Astrocyte of the hippocampus (primary cell): ENCODE measurements around the gene CCDC157.
"Not testable (repeated sequence)": the region's sequence is repeated elsewhere in the genome, so short reads cannot be mapped to it uniquely, and the experiment has no call there.

Source experiments
- DNase-seq: peaks from one replicate; pipeline ENCODE4 v3.0.0; 2011; ENCODE audit warnings: low read depth, low spot score

Gene CCDC157

DNA sequence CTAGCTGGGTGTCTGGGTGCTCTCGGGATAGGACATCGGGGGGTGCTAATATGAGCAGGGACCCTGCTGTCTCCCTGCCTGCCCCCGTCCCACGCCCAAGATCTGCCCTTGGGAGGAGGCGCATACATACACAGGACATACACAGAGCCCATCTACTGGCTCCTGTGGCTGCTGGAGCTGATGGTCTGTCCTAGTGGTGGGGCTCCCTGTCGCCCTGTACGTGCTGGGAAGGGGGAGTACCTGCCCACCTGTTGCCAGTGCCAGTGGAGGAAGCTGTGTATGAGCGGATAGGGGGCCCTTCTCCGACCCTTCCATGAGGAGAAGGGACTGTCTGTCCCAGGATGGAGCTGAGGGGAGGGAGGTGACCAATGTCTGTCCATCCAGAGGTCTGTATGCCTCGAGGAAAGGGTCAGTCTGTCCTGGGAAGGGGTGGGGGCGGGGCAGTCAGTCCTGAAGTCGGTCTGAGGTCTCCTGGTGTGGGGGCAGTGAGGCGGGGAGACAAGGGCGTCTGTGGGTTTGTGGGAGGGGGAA, 31.0 kb upstream of the CCDC157 start:
- no peak for DNase-seq

DNA sequence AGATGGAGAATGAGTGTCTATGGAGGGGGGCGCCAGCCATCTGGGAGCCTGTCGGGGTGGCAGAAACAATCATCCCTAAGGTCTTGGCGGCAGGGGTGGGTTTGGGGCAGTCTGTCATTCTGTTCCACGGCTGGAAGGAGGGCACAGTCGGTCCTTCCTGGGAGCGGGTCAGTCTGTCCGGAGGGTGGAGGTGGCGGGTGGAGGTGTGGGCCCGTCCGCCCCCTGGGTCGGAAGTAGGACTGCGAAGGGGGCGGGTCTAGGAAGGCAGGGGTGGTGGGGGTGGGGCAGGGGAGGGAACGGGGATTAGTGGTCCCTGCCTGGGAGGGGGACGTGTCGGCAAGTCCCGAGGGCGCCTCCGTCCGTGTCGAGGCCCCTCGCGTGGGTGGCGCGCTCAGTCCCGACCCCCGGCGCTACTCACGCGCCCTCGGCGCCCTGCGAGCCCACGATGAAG, 30.5 kb upstream of the CCDC157 start:
- DNase-seq: no peak

DNA sequence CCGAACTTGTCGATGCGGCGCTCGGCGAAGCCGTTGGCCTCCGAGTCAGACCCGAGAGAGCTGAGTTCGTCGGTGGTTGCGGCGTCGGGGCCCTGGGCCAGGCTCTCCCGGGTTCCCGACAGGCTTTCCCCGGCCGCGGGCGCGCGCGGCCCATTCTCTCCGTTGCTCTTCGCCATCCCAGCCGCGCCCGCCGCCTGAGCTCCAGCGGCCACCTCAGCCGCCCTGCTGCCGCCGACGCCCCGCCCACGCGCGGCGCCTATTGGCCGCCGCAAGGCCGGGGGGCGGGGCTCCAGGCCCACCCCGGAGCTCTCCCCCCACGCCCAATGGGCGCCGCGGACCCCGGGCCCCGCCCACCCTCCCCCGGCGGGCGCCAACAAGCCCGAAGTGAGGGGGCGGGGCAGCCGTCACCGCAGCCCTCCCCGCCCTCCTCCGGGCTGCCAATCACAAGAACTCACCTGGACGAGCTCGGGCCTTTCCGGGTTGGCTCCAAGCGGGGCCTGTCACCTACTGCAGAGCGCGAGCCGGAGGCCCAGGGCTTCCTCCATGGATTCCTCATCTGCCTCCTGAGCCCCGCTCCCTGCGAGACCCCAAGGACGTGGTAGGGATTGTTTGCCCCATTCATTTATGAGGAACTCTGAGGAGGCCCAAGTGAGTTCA, 30.0 kb upstream of the CCDC157 start, which contains the start of gene TBC1D10A:
Gene TBC1D10A (minus strand): TSS at position 236 of the 657 bp plus-strand sequence. CDS start 60 bp downstream, at position 176.
- DNase-seq: peak; percentile 97

DNA sequence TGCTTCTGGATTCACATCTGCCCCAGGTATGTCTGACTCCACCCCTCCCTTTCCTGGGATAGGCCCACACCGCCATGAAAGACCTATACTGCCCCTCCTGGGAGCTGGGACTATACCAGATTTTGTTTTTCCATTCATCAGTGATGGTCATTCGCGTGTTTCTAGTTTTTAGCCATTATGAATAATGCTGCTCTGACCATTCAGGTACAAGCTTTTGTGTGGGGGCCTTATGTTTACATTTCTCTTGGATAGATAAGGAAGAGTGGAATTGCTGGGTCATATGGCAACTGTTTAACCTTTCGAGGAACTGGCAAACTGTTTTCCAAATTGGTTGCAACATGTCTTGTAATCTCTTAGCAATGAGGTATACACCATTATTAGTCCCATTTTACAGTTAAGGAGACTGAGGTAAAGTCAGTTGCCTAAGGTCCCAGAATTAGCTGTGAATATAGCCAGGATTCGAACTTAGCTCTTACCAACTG, 28.9 kb upstream of the CCDC157 start:
- no peak for DNase-seq

DNA sequence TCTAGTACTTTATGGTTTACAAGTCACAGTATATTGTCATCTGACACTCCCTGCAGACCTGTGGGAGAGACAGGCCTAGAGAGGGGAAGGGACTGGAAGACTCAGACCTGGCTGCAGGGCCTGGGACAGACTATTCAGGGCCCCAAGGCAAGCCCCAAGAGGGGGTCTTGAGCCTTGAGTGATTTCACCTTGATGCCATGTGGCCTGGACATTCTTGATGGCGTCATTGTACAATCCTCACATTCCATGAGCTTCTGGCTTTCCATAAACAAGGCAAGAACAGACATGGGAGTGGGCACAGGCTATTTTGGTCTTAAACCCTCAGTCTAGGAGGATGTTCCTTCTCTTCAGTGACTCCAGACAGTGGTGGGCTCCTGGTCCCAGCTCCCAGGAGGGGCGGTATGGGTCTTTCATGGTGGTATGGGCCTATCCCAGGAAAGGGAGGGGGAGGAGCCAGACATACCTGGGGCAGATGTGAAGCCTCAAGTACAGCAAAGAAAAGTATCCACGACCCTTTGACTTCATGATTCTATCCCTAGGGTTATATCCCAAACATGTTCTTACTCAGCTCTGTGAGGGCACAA, 28.2 kb upstream of the CCDC157 start:
- peak; percentile 51 for DNase-seq

DNA sequence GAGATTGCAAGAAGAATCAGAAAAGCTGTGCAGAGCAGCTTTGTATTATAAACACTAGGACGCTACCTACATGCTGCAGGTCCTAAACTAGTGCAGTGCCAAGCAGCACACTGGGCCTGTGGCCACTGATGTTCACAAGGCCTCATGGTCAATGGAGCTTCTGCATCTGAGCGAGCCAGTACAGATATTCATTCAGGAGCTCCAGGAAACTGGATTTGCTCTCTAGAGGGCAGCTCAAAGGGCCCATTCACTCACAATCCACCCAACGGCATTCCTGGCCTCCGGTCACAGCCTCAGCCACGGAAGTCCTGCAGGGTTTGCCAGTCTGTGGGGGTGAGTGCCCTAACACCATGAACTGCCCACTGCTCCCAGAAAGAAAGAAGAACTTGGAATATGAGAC, 24.3 kb upstream of the CCDC157 start:
- DNase-seq: no peak

DNA sequence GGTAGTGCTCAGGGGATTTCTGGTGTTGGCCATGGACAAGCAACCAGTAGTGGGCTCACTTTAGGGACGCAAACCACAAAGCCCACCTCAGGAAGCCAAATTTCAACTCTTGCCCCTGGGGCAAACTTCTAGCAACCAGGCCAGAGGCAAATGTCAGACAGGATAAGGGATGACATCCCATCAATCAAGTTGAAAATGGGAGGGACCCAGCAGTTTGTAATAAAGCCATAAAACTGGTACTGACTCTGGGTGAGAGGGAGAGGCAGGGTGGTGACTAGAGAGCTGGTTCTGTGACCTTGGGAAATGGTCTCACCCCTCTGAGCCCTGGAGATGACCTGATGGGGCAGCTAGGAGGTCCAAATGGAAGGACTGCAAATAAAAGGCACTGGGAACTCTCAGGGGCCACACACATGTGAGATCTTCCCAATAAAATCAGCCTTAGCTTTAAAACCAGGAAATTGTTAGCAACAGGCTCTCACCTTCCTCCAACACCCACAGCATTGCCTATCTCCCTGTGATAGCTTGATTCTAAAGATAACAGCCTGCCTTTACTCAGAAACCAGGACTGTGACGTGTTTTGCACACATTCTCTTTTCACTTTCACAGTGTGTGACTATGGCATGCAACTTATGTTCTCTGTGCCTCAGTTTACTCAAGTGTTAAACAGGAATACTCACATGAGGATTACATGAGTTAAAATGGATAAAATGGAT, 23.7 kb upstream of the CCDC157 start:
- no peak for DNase-seq

DNA sequence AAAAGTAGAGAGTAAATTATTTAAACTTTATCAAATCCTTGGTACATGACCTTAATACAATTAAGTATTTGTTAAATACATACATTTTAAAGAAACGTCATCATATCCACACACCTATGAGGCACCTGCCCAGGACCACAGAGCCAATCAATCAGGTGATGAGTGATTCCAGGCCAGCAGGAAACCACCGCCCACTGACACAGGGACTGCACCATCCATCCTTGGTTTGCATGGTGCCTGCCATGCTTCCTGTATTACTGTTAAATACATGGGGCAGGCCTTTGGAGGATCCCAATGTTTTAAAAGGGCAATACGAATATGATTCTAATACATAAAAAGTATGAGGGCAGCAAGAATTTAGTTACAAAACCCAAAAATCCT, 23.1 kb upstream of the CCDC157 start:
- no peak for DNase-seq

DNA sequence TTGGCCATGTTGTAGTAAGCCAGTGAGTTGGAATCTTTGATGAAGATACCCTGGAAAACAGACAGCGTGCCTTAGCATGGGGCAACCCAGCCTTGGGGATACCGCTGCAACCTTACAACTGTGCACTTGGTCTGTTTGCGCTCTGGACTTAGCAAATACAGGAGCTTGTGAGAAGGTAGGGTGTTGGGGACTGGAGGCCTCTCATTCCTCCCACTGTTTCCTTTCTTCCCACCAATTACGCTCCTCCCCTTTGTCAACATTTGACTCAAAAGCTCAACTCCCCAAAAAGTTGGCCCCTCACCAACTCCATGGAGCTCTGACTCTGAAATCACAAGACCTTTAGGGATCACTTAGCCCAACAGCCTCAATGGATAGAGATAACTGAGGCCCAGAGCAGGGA, 22.2 kb upstream of the CCDC157 start:
- no peak for DNase-seq

DNA sequence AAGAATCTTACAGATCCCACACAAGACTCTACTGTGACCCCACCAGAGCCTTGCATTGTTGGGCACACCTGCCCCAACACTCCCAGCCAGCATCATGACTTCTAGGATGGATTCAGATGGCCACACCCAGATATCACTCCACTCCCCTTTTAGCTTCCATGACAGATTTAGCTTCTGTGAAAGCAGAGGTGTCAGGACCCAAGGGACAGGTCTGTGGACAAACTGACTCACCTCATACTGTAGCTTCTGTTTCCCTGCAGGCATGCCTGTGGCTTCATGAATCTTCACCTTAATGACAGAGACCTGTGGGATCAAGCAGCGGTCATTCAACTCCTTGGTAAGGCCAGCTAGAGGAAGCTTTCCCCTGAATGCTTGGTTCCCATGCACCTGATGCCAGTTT, 21.6 kb upstream of the CCDC157 start:
- DNase-seq: no peak

DNA sequence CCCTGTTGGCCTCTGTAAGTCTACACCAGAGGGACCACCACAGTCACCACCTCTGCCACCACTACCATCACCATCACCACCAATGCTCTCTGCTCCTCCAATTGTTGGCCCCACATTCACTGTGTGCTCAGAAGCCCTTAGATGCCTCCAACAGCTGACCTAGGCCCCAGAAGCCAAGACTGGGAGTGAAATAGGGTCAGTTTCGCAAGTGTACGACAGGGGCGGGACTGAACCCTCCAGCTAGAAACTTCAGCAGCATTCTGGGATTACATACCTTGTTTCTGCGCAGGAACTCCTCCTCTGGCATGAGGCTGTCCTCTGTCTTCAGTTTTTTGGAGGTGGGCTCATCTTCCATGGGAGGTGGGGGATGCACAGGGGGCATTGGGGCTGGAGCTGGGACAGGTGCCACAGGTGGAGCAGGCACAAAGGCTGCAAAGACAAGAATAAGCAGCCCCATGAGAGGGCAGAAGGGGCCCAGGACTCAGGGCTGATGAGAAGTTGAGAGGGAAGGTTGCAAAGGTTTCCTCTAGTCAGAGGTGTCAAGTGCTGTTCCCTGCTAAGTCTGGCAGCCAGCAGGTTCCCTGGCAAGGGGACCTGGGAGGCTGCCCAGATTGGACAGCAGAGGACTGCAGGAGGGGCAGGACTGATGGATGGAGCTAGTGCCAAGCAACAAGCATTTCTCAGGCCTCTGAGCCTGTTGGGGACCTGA, 19.9 kb upstream of the CCDC157 start:
- DNase-seq: no peak

DNA sequence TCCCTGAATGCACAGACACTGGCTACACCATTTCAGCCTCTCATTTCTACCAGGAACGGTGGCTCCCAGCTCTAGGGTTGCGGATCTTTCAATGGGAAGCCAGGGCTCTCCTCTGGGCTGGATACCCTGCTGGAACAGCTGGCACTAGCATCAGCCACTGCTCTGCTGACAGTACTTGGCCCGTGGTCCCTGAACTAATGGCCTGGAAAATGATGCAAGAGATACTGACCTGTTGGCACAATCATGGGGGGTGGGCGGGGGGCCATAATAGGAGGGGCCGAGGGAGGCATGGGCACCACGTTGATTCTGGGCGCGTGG, 19.4 kb upstream of the CCDC157 start:
- DNase-seq: no peak

DNA sequence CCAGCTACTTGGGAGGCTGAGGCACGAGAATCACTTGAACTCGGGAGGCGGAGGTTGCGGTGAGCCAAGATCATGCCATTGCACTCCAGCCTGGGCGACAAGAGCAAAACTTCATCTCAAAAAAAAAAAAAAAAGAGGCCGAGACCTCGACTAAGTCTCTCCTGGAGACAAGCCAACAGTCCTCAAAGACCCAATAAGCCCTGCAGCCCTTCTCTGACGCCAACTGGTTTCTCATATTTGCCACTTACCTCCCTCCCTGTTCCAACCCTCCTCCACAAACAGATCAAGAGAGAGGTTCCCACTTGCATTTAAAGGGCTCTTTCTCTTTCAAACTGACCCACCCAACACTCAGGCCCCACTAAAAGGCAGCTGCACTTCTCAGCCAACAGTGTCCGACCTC, 18.5 kb upstream of the CCDC157 start:
- not testable (repeated sequence) for DNase-seq

DNA sequence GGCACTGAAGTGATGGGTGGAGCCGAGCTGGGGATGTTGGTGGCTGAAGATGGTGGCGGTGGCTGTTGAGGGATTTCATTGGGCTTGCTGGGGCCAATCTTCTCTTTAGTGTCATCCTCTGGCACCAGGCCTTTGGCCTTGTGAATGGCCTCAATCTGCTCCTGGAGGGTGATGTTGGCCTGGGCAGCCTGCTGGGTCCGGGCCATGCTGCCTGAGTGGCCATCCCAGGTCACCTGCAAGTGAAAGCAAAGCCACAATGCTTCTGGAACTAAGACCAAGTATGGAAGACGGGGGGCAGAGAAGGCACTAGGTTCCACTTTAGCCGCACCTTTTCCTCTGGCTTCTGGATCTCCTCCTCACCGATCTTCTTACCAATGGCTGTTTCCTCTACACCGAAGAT, 18.0 kb upstream of the CCDC157 start:
- no peak for DNase-seq

DNA sequence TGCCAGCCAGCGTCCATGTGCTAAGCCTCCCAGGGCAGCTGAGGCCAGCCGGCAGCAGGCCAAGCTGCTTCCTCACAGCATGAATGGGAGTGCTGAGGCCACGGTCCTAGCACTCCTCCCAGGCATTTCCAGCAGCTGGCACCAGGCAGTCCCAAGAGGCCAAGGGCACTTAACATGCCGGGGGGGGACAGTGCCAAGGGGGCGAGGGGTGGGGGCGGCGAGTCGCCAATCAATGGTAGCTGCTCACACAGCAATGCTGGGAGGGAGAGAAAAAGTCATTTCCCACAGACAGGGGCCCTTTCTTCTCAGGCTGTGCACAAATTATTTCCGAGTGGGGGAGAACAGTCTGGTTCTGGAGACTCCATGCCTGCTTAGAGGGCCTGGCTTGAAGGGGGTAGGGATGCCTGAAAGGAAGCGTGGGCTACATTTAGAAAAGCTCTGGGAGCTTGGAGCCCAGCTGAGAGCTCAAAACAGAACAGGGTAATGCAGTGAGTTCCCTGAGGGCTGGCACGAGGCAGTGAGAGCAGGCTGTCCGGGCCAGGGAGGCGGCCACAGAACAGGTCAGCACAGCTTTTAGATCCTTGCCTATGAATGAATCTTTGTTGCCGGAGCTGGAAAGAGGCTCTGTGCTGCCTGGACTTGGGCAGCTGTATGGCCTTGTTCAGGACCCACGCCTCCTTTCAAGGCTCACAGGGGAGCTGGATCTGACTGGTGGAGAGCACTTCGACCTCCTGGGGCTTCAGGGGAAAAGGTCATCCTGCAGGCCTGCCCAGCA, 15.7 kb upstream of the CCDC157 start:
- no peak for DNase-seq

DNA sequence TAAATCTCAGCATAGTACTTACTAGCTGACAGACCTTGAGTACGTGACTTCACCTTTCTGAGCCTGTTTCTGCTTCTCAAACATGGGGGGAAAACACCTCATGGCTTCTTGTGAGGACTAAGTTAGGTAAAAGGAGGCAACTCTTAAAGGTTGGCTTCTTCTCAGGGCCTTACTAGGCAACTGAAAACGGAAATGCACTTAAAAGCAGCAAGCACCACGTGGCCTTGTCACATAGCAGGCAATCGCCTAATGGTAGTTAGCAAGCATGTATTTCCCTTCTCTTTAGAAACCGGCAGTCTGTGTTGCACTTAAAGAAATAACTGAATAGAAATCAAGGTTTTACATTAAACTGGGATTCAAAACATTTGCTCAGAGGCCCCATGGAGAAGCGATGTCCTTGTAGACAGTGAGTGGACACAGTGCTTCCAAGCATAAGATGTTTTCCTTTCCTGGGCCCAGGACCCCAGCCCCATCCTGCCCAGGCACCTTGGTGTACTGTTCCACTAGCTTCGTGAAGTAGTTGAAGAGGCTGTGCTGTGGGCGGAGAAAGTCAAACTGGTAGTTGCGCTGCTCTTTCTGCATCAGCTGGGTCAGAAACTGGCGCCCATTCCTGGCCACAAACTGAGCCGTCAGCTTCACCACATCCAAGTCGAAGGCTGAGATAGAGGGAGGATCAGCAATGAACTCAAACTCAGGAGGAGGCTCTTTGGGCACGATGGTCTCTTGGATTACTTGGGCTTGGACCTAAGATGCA, 12.2 kb upstream of the CCDC157 start:
- DNase-seq: no peak

DNA sequence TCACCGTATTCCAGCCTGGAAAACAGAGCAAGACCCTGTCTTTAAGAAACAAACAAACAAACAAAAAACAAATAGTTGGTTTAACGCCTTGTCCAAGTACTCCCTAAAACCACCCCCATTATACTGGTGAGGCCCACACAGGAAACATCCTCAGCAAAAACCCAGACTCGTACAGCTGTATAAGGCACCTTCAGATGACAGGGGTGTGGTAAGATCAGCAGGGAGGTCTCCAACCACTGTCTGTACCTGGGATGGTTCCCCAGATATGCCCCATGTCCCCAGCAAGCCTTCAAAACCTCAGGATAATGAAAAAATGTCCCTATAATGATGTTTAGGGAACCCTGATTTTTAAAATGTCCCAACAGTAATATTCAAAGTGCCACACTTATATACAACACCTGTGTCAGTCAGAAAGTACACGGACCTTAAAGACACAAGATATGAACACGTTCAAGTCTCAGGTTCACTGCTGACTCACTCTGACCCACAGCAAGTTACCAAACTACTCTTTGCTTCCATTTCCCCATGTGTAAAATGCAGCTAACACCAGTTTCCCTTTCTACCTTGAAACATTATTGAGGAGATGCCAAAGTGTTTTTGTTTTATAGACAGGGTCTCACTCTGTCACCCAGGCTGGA, 9.4 kb upstream of the CCDC157 start:
- no peak for DNase-seq

DNA sequence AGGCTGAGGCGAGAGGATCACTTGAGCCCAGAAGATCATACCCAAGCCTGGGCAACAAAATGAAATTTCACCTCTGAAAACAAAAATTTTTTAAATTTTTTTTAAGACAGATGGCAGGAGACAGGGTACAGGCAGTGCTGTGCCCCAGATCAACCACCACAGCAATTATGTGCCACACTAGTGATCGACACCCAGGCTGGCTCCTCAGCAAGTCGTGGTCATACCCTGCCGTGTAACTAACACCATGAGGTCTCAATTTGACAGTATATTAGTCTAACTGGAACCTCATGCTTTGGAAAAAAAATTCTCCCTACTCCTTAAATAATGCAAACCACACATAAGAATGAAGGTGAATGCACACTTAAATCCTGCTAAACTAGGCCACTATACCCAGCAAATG, 8.4 kb upstream of the CCDC157 start:
- no peak for DNase-seq

DNA sequence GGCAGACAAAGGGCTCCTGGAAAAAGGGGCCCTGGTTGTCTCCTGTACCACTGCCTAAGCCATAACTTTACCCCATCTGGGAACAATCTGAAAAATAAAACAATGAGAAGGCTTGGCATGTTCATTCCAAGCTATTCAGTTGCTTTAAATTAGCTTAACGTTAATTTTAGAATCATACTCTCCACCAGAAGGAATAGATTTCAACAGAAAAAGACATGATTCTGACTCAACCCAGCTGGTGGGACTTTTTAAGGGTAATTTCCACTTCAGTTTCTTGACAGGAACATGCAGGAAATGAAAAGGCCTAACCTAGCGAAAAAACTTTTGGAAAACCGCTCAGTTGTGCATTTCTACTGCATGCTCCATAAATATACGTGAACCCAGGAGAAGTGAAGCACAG, 8.0 kb upstream of the CCDC157 start:
- no peak for DNase-seq

DNA sequence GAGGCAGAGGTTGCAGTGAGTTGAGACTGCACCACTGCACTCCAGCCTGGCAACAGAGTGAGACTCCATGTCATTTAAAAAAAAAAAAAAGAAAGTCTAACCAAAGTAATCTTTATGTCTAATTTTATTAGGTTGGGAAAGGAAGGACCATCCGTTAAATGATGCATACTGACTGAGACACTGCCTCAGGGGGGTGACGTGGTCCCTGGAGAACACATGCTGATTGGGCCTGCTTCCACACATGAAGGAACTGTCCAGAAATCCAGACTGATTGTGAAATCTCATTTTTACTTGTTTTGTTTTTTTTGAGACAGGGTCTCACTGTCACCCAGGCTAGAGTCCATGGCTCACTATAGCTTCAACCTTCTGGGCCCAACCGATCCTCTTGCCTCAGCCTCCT, 5.6 kb upstream of the CCDC157 start:
- DNase-seq: no peak
